KMS-11 (cell line): ENCODE measurements around the gene CHID1.

Experiments used
- H2AFZ ChIP-seq: fragments of 200-600 bp; sonication (generic); 2 replicates; pipeline ENCODE4 v1.6.1; 2016; ENCODE audit warnings: antibody characterized with exemption, mixed run types, low read depth
- H3K27ac ChIP-seq: fragments of 200-600 bp; sonication (generic); 2 replicates; pipeline ENCODE4 v1.6.1; 2016; ENCODE audit warnings: mild to moderate bottlenecking, mixed run types
- H3K27me3 ChIP-seq: fragments of 200-600 bp; sonication (generic); 2 replicates; pipeline ENCODE4 v1.6.1; 2017; ENCODE audit warnings: mild to moderate bottlenecking, low read depth, mixed run types, moderate library complexity; ENCODE audit not compliant: insufficient read depth
- H3K36me3 ChIP-seq: fragments of 200-600 bp; sonication (generic); 2 replicates; pipeline ENCODE4 v1.6.1; 2017; ENCODE audit warnings: mild to moderate bottlenecking, mixed run types; ENCODE audit not compliant: insufficient read depth
- H3K4me1 ChIP-seq: fragments of 200-600 bp; sonication (generic); 2 replicates; pipeline ENCODE4 v1.6.1; 2016; ENCODE audit warnings: mild to moderate bottlenecking, low read depth, mixed run types; ENCODE audit not compliant: poor library complexity, severe bottlenecking
- H3K4me2 ChIP-seq: fragments of 200-600 bp; sonication (generic); 2 replicates; pipeline ENCODE4 v1.7.0; 2016; ENCODE audit warnings: mild to moderate bottlenecking, mixed run types
- H3K4me3 ChIP-seq: fragments of 200-600 bp; sonication (generic); IDR thresholded peaks from 2 replicates; pipeline ENCODE4 v1.6.1; 2017; ENCODE audit warnings: low read depth, low read length, mixed read lengths; ENCODE audit not compliant: insufficient read depth
- H3K79me2 ChIP-seq: fragments of 200-600 bp; sonication (generic); 2 replicates; pipeline ENCODE4 v1.6.1; 2016; ENCODE audit warnings: low read depth, mixed run types; ENCODE audit not compliant: insufficient read depth
- H3K9ac ChIP-seq: fragments of 200-600 bp; sonication (generic); 2 replicates; pipeline ENCODE4 v1.6.1; 2016; ENCODE audit warnings: mild to moderate bottlenecking, mixed run types
- H4K20me1 ChIP-seq: fragments of 200-600 bp; sonication (generic); 2 replicates; pipeline ENCODE4 v1.6.1; 2016; ENCODE audit warnings: mild to moderate bottlenecking, mixed run types; ENCODE audit not compliant: insufficient read depth
- TF ChIP-seq, protein P1 (sequence below): fragments of 200-600 bp; sonication (generic); conservative IDR thresholded peaks from 2 replicates; pipeline ENCODE4 v1.6.1; 2017; ENCODE audit warnings: low read depth, mild to moderate bottlenecking, antibody characterized with exemption, low read length, moderate library complexity, mixed read lengths

The CHID1 gene

DNA sequence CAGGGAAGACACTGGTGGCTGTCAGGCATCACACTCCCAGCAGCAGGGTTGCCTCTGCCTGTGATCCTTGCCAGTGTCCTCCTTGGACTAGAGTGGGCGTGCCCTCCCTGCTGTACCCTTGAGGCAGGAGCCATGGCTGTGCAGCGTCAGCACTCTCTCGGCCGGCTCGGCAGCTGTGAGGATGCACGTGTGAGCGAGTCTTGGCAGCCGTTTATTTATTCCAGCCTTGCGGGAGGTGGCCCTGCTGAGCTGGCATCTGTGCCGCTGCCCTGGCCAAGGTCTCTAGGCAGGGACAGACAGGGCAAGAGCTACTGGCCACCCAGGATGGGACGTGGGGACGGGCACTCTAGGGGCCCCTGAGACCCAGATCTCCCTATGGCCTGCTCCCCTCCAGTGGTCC is 34.1 kb downstream of the CHID1 start:
- Histone ChIP-seq H3K27ac (no peak overlapping the region), H3K27me3 (no peaks in the 10 kb centered on the region), H4K20me1 (no peaks in the 10 kb centered on the region), H3K4me1 (peaks cover 4% of the 10 kb centered on the region), H3K9ac (no peak overlapping the region), H2AFZ (no peak overlapping the region), H3K36me3 (no peaks in the 10 kb centered on the region), H3K4me2 (no peak overlapping the region), H3K79me2 (no peaks in the 10 kb centered on the region), H3K4me3 (no peak overlapping the region)
- TF ChIP-seq, protein P1, sequence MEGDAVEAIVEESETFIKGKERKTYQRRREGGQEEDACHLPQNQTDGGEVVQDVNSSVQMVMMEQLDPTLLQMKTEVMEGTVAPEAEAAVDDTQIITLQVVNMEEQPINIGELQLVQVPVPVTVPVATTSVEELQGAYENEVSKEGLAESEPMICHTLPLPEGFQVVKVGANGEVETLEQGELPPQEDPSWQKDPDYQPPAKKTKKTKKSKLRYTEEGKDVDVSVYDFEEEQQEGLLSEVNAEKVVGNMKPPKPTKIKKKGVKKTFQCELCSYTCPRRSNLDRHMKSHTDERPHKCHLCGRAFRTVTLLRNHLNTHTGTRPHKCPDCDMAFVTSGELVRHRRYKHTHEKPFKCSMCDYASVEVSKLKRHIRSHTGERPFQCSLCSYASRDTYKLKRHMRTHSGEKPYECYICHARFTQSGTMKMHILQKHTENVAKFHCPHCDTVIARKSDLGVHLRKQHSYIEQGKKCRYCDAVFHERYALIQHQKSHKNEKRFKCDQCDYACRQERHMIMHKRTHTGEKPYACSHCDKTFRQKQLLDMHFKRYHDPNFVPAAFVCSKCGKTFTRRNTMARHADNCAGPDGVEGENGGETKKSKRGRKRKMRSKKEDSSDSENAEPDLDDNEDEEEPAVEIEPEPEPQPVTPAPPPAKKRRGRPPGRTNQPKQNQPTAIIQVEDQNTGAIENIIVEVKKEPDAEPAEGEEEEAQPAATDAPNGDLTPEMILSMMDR = no peak

DNA sequence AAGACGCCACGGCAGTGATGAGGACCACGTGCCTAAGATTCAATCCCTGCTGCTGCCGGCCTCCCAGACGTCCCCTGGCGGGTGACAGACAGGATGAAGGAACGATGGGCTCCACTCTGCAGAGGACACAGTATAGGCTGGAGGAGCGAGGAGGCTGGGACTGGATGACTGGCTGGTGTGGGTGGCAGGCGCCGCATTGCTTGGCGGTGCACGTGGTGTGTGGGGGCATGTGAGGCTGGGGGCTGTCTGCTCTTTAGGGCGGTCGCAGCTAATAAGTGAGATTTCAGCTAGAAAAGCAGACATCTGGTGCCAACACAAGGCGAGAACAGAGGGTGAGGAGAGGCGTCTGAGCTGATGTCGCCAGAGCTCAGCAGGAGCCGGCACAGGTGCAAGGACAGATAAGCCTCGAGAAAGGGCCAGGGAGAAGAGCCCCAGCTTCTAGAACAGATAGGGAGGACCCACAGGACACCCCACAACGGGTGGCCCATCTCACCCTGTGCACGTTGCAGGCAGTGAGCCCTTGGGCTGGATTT is 34.8 kb downstream of the CHID1 start:
- Histone ChIP-seq H3K36me3 (no peaks in the 10 kb centered on the region), H3K4me2 (no peak overlapping the region), H2AFZ (no peak overlapping the region), H3K27ac (no peak overlapping the region), H3K4me3 (no peak overlapping the region), H3K27me3 (no peaks in the 10 kb centered on the region), H4K20me1 (no peaks in the 10 kb centered on the region), H3K79me2 (no peaks in the 10 kb centered on the region), H3K4me1 (peaks cover 4% of the 10 kb centered on the region), H3K9ac (no peak overlapping the region)
- TF ChIP-seq, protein P1 = no peak

DNA sequence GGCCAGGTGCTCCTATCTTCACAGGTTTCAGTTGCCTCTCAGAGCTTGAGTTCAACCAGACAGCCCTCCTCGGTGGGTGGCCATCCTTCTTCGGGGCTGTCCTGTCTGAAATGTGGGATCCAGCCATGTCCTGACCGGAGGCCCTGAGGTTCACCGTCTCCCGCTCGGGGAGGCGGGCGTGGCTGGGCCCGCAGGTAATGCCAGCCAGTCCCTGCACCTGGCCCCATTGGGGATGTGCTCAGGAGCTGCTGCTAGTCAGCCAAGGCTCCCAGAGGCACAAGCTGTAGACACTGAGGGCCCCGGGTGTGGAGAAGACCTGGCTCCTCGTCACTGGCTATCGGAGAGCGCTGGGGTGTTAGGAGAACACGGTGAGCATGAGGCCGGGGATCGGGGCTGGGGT is 35.4 kb downstream of the CHID1 start:
- Histone ChIP-seq H3K27ac (no peak overlapping the region), H3K9ac (no peak overlapping the region), H2AFZ (no peak overlapping the region), H3K36me3 (no peaks in the 10 kb centered on the region), H3K79me2 (no peaks in the 10 kb centered on the region), H3K4me2 (no peak overlapping the region), H4K20me1 (no peaks in the 10 kb centered on the region), H3K27me3 (no peaks in the 10 kb centered on the region), H3K4me3 (no peak overlapping the region), H3K4me1 (peaks cover 4% of the 10 kb centered on the region)
- TF ChIP-seq, protein P1 = no peak

DNA sequence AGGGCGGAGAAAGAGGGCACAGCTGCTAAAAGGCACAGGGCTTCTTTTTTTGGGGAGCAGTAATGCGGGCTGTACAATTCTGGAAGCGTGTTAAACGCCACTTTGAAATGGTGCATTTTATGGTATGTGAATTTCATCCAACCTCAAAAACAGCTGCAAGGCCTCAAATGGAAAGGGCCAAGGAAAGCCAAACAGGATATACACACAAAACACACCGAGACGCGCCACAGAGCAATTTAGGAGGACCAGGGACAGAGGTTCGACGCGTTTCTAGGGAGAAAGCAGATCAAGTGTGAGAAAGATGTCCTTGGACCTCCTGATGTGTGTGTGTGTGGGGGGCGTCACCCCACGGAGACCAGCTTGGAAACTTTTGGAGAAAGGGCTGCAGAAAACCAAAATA is 36.9 kb downstream of the CHID1 start:
- TF ChIP-seq, protein P1 = no peak
- H3K79me2 ChIP-seq = no peaks in the 10 kb centered on the region
- no peak overlapping the region for H3K4me3 ChIP-seq
- H4K20me1 ChIP-seq = no peaks in the 10 kb centered on the region
- no peak overlapping the region for H2AFZ ChIP-seq
- H3K27ac ChIP-seq = no peak overlapping the region
- H3K9ac ChIP-seq = no peak overlapping the region
- no peaks in the 10 kb centered on the region for H3K36me3 ChIP-seq
- peaks cover 4% of the 10 kb centered on the region for H3K4me1 ChIP-seq
- no peaks in the 10 kb centered on the region for H3K27me3 ChIP-seq
- no peak overlapping the region for H3K4me2 ChIP-seq
